IMR-90 (cell line): ENCODE results near the gene ZBTB47. TPM values are rescaled to one million over a fixed set of nuclear protein-coding genes. Genes with fewer than 3 reads are reported as not detected.

Experiments used
- ATAC-seq: fragments of 200-7000 bp; cut with Tn5 transposase; 2 replicates; pipeline ENCODE4 v1.9.1; 2020; ENCODE audit warnings: low read depth, mild to moderate bottlenecking, moderate library complexity
- BruUV-seq: library from RNA; stranded (reverse); fragments of 400-500 nt; replicated peaks from 2 replicates; lab custom pipeline; 2021; lab: Mats Ljungman, UMichigan
- CTCF ChIA-PET: fragments of 300-600 bp; formaldehyde crosslinking; extraction: SDS; loops from one replicate; lab custom pipeline; 2021; ENCODE audit warnings: antibody characterized with exemption; lab: Yijun Ruan, JAX
- POLR2A ChIA-PET: fragments of 300-600 bp; sonication (Branson Sonifier 250); formaldehyde crosslinking; loops from one replicate; lab custom pipeline; 2022; ENCODE audit warnings: antibody characterized with exemption; ENCODE audit not compliant: unreplicated experiment; lab: Charles Lee
- DNase-seq: peaks from one replicate; pipeline ENCODE4 v3.0.0; 2013
- H2AFZ ChIP-seq: replicated peaks from 2 replicates; pipeline ENCODE3; 2013; ENCODE audit warnings: low read length, mild to moderate bottlenecking; ENCODE audit not compliant: poor library complexity
- H2AK5ac ChIP-seq: 2 replicates; pipeline ENCODE4 v1.6.1; 2013; ENCODE audit warnings: low read depth, low read length, inconsistent platforms
- H2AK9ac ChIP-seq: replicated peaks from 2 replicates; pipeline ENCODE3; 2013; ENCODE audit warnings: mild to moderate bottlenecking, low read depth, low read length, moderate library complexity; ENCODE audit not compliant: poor library complexity
- H2BK120ac ChIP-seq: 2 replicates; pipeline ENCODE4 v1.6.1; 2013; ENCODE audit warnings: low read depth, low read length, inconsistent platforms
- H2BK15ac ChIP-seq: 3 replicates; pipeline ENCODE4 v1.6.1; 2013; ENCODE audit warnings: low read depth, low read length, inconsistent platforms
- H2BK20ac ChIP-seq: 2 replicates; pipeline ENCODE4 v1.6.1; 2013; ENCODE audit warnings: low read depth, mild to moderate bottlenecking, inconsistent platforms, low read length, moderate library complexity
- H2BK5ac ChIP-seq: 2 replicates; pipeline ENCODE4 v1.6.1; 2013; ENCODE audit warnings: mild to moderate bottlenecking, low read depth, low read length, inconsistent platforms; ENCODE audit not compliant: poor library complexity, severe bottlenecking
- H3K14ac ChIP-seq: replicated peaks from 2 replicates; pipeline ENCODE4 v1.6.1; 2013; ENCODE audit warnings: low read depth, low read length, inconsistent platforms
- H3K18ac ChIP-seq: 2 replicates; pipeline ENCODE4 v1.6.1; 2013; ENCODE audit warnings: low read depth, low read length, control low read depth
- H3K23ac ChIP-seq: 2 replicates; pipeline ENCODE4 v1.6.1; 2013; ENCODE audit warnings: low read depth, low read length, inconsistent platforms
- H3K27ac ChIP-seq: 2 replicates; pipeline ENCODE4 v1.5.1; 2013; ENCODE audit warnings: mild to moderate bottlenecking, control low read depth, low read length; ENCODE audit not compliant: insufficient read depth
- H3K27me3 ChIP-seq: 2 replicates; pipeline ENCODE4 v1.6.1; 2013; ENCODE audit warnings: low read length; ENCODE audit not compliant: control insufficient read depth, insufficient read depth
- H3K36me3 ChIP-seq: 2 replicates; pipeline ENCODE4 v1.6.1; 2013; ENCODE audit warnings: low read length, mixed read lengths; ENCODE audit not compliant: control insufficient read depth, insufficient read depth
- H3K4ac ChIP-seq: 2 replicates; pipeline ENCODE4 v1.6.1; 2013; ENCODE audit warnings: low read depth, low read length, inconsistent platforms
- H3K4me1 ChIP-seq: 2 replicates; pipeline ENCODE4 v1.6.1; 2013; ENCODE audit warnings: low read length, mixed read lengths; ENCODE audit not compliant: control insufficient read depth, insufficient read depth
- H3K4me2 ChIP-seq: 2 replicates; pipeline ENCODE4 v1.6.1; 2013; ENCODE audit warnings: low read depth, mild to moderate bottlenecking, control low read depth, low read length, moderate library complexity
- H3K4me3 ChIP-seq: 2 replicates; pipeline ENCODE4 v1.5.1; 2013; ENCODE audit warnings: low read depth, mild to moderate bottlenecking, control low read depth, low read length, moderate library complexity; ENCODE audit not compliant: insufficient read depth
- H3K56ac ChIP-seq: 2 replicates; pipeline ENCODE4 v1.6.1; 2013; ENCODE audit warnings: low read length, inconsistent platforms; ENCODE audit not compliant: insufficient read depth; ENCODE audit errors: extremely low read depth
- H3K79me1 ChIP-seq, 2 experiments: 2 replicates each; pipeline ENCODE4 v1.6.1; 2013; ENCODE audit warnings: low read length in 2 of 2, inconsistent platforms in 1 of 2, low read depth in 1 of 2
- H3K9ac ChIP-seq: 2 replicates; pipeline ENCODE4 v1.6.1; 2013; ENCODE audit warnings: low read depth, low read length, control low read depth
- H3K9me1 ChIP-seq: 2 replicates; pipeline ENCODE4 v1.6.1; 2013; ENCODE audit warnings: low read length, inconsistent platforms; ENCODE audit not compliant: insufficient read depth
- H3K9me3 ChIP-seq: 2 replicates; pipeline ENCODE4 v1.6.1; 2013; ENCODE audit warnings: low read length; ENCODE audit not compliant: control insufficient read depth, insufficient read depth
- H4K20me1 ChIP-seq: 2 replicates; pipeline ENCODE4 v1.6.1; 2013; ENCODE audit warnings: low read length, inconsistent platforms; ENCODE audit not compliant: insufficient read depth
- H4K5ac ChIP-seq: 2 replicates; pipeline ENCODE4 v1.6.1; 2013; ENCODE audit warnings: mild to moderate bottlenecking, low read depth, low read length, control low read depth
- H4K8ac ChIP-seq, 2 experiments: 2 replicates each; pipeline ENCODE4 v1.6.1; 2013; ENCODE audit warnings: low read depth in 2 of 2, low read length in 2 of 2, control low read depth in 1 of 2, inconsistent platforms in 1 of 2
- H4K91ac ChIP-seq: 2 replicates; pipeline ENCODE4 v1.6.1; 2013; ENCODE audit warnings: low read depth, low read length, inconsistent platforms; ENCODE audit not compliant: insufficient read depth
- CHD1 ChIP-seq: IDR thresholded peaks from 2 replicates; pipeline ENCODE4 v1.6.1; 2012; ENCODE audit warnings: low read depth, low read length, improper control_type of control experiment
- CTCF ChIP-seq: conservative IDR thresholded peaks from 2 replicates; pipeline ENCODE4 v1.5.1; 2012; ENCODE audit warnings: mild to moderate bottlenecking, low read depth, low read length, improper control_type of control experiment
- FOS ChIP-seq: fragments of 150-350 bp; IDR thresholded peaks from 2 replicates; pipeline ENCODE4 v1.6.1; 2016; ENCODE audit warnings: low read depth, low read length
- MAZ ChIP-seq: IDR thresholded peaks from 2 replicates; pipeline ENCODE4 v1.6.1; 2012; ENCODE audit warnings: low read depth, mild to moderate bottlenecking, low read length, improper control_type of control experiment, moderate library complexity, borderline replicate concordance
- NFE2L2 ChIP-seq: fragments of 150-350 bp; IDR thresholded peaks from 2 replicates; pipeline ENCODE4 v1.6.1; 2016; ENCODE audit warnings: low read depth, mild to moderate bottlenecking, low read length
- RAD21 ChIP-seq: IDR thresholded peaks from 2 replicates; pipeline ENCODE4 v1.6.1; 2012; ENCODE audit warnings: low read length, improper control_type of control experiment
- RCOR1 ChIP-seq: IDR thresholded peaks from 2 replicates; pipeline ENCODE4 v1.6.1; 2012; ENCODE audit warnings: mild to moderate bottlenecking, low read length, improper control_type of control experiment; ENCODE audit not compliant: insufficient replicate concordance
- USF2 ChIP-seq: fragments of 150-350 bp; IDR thresholded peaks from 2 replicates; pipeline ENCODE4 v1.6.1; 2017; ENCODE audit warnings: mild to moderate bottlenecking, antibody characterized with exemption, low read length, low read depth
- WGBS, 2 experiments: methylation state at CpG; one replicate each; pipeline versions ENCODE4 v1.1.5 to v1.1.7; 2013; ENCODE audit warnings: missing lambda C conversion rate in 2 of 2; ENCODE audit not compliant: insufficient read length in 1 of 2; ENCODE audit errors: extremely low coverage in 2 of 2; 5-methylcytosine and 5-hydroxymethylcytosine counted together
- dilution Hi-C: fragments of 300-500 bp; cut with HindIII; formaldehyde crosslinking; loops from one replicate; pipeline ENCODE4 v1.14.3; 2018; ENCODE audit warnings: low sequenced_read_pairs; ENCODE audit not compliant: unreplicated experiment
- in situ Hi-C: fragments of 300-500 bp; cut with MboI; formaldehyde crosslinking; loops from 3 replicates; pipeline ENCODE4 v1.14.3; 2019; ENCODE audit warnings: low sequenced_read_pairs, inconsistent platforms, mixed read lengths
- intact Hi-C: fragments of 100-400 bp; cut with micrococcal nuclease; formaldehyde crosslinking; loops from 2 replicates; pipeline ENCODE4 v1.10.0; 2022
- polyA plus RNA-seq, 3 experiments: library from polyadenylated mRNA; depleted of rRNA; stranded (reverse); fragments of >200 nt; gene quantifications; 2 replicates each; pipeline ENCODE4 v1.2.3, GENCODE V29; 2012; ENCODE audit warnings: low replicate concordance in 1 of 3
- total RNA-seq: library from RNA; depleted of rRNA; stranded (reverse); fragments of >200 nt; gene quantifications from 2 replicates; pipeline ENCODE4 v1.2.3, GENCODE V29; 2012
- TF ChIP-seq, protein P1 (sequence below): fragments of 150-350 bp; IDR thresholded peaks from 2 replicates; pipeline ENCODE4 v1.6.1; 2016; ENCODE audit warnings: low read depth, mild to moderate bottlenecking, low read length, moderate library complexity, borderline replicate concordance

The ZBTB47 gene
- total and polyA plus RNA-seq, 2 of the 4 experiments (the other 2 are of a cell fraction) = 10.9 to 16.8 TPM

- TF ChIP-seq, protein P1, sequence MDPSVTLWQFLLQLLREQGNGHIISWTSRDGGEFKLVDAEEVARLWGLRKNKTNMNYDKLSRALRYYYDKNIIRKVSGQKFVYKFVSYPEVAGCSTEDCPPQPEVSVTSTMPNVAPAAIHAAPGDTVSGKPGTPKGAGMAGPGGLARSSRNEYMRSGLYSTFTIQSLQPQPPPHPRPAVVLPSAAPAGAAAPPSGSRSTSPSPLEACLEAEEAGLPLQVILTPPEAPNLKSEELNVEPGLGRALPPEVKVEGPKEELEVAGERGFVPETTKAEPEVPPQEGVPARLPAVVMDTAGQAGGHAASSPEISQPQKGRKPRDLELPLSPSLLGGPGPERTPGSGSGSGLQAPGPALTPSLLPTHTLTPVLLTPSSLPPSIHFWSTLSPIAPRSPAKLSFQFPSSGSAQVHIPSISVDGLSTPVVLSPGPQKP = no peak
- TF ChIP-seq CHD1 = no peak
These were observed 3.4 kb downstream of the ZBTB47 start (continued) for GRCh38 chr3:42656680-42657610.

- Histone ChIP-seq H4K20me1 (peaks cover 30% of the 10 kb centered on the region), H3K27ac (no peak overlapping the region), H3K23ac (no peak overlapping the region)
- TF ChIP-seq, protein P1 = no peak
- TF ChIP-seq FOS (no peak), RAD21 (no peak), RCOR1 (no peak), CHD1 (no peak), MAZ (no peak), CTCF (no peak), USF2 (no peak), NFE2L2 (no peak)
These were observed 4.2 kb downstream of the ZBTB47 start for GRCh38 chr3:42657675-42658074.

More at GRCh38 chr3:42657675-42658074, 4.2 kb downstream of the ZBTB47 start:
- POLR2A ChIA-PET = no interaction called here
- H4K5ac ChIP-seq = no peak overlapping the region
- H2BK5ac ChIP-seq = no peak overlapping the region
- H4K91ac ChIP-seq = no peak overlapping the region
- no peak overlapping the region for H2AK9ac ChIP-seq
- H2AK5ac ChIP-seq = no peak overlapping the region
- no peak overlapping the region for H3K4ac ChIP-seq
- H3K9ac ChIP-seq = no peak overlapping the region
- no peak overlapping the region for H2AFZ ChIP-seq
- in situ Hi-C loops = no loop called here
- no peak overlapping the region for H4K8ac ChIP-seq
- no peak overlapping the region for H3K56ac ChIP-seq
- CTCF ChIA-PET = no interaction called here
- peaks cover 19% of the 10 kb centered on the region for H3K4me1 ChIP-seq
- H2BK120ac ChIP-seq = no peak overlapping the region
- 60% methylated on average over 1 of the region's 4 CpGs; no CpG with 5 or more reads in 1 of the 2 experiments for WGBS, 2 experiments
- H3K27me3 ChIP-seq = no peaks in the 10 kb centered on the region
- H3K9me1 ChIP-seq = peaks cover 31% of the 10 kb centered on the region
- peaks cover 21% of the 10 kb centered on the region; the same call in 1 of the 2 replicates for H3K36me3 ChIP-seq
- no peak overlapping the region for H2BK20ac ChIP-seq
- no peak for DNase-seq
- no peak overlapping the region for H3K14ac ChIP-seq
- ATAC-seq = no peak
- dilution Hi-C loops = no loop called here
- no peak overlapping the region for H3K4me3 ChIP-seq
- no peak overlapping the region for H3K4me2 ChIP-seq
- H3K79me1 ChIP-seq = peaks cover 18 to 59% of the 10 kb centered on the region in 2 experiments
- intact Hi-C loops = loop anchor here (5.0 kb wide), 1 partner anchor 565 kb away; the partner anchor contains the start of gene TRAK1
- H3K9me3 ChIP-seq = no peaks in the 10 kb centered on the region
- no TSS peak for BruUV-seq
- no peak overlapping the region for H3K18ac ChIP-seq
- H2BK15ac ChIP-seq = no peak overlapping the region
